Rectal smooth muscle tissue (tissue), 1 donor: ENCODE measurements around the gene CELA1.

Source experiments
- H3K27ac ChIP-seq: one replicate; pipeline ENCODE4 v1.7.0; 2013; ENCODE audit warnings: low read depth, low read length, inconsistent platforms
- H3K27me3 ChIP-seq: one replicate; pipeline ENCODE4 v1.7.0; 2013; ENCODE audit warnings: low read length; ENCODE audit not compliant: control insufficient read depth, insufficient read depth
- H3K36me3 ChIP-seq: one replicate; pipeline ENCODE4 v1.7.0; 2013; ENCODE audit warnings: low read length; ENCODE audit not compliant: control insufficient read depth, insufficient read depth
- H3K4me1 ChIP-seq: one replicate; pipeline ENCODE4 v1.7.0; 2013; ENCODE audit warnings: low read length; ENCODE audit not compliant: control insufficient read depth, insufficient read depth
- H3K4me3 ChIP-seq: one replicate; pipeline ENCODE4 v1.7.0; 2013; ENCODE audit warnings: low read length
- H3K9ac ChIP-seq: one replicate; pipeline ENCODE4 v1.7.0; 2013; ENCODE audit warnings: low read length

CELA1 gene

GRCh38 chr12:51346581-51346980 lies at the start of gene CELA1:
Gene CELA1, minus strand, starts transcription at chr12:51346679. Its CDS starts 41 bp downstream, at chr12:51346638.
- Histone ChIP-seq H3K4me3 (no peak within 1 kb of the TSS), H3K27me3 (no peaks in the 10 kb centered on the region), H3K36me3 (no peaks in the 10 kb centered on the region), H3K27ac (no peak within 1 kb of the TSS), H3K9ac (no peak within 1 kb of the TSS), H3K4me1 (no peaks in the 10 kb centered on the region)

- Histone ChIP-seq H3K27ac (no peak overlapping the region), H3K4me3 (peak overlapping the region; percentile 18), H3K27me3 (peaks cover 4% of the 10 kb centered on the region), H3K9ac (no peak overlapping the region), H3K36me3 (no peaks in the 10 kb centered on the region), H3K4me1 (no peaks in the 10 kb centered on the region)
These were observed 49.1 kb upstream of the CELA1 start for GRCh38 chr12:51395283-51396230.

GRCh38 chr12:51393676-51394545 lies 47.4 kb upstream of the CELA1 start:
- Histone ChIP-seq H3K27ac (no peak overlapping the region), H3K4me3 (no peak overlapping the region), H3K36me3 (no peaks in the 10 kb centered on the region), H3K27me3 (peaks cover 4% of the 10 kb centered on the region), H3K9ac (no peak overlapping the region), H3K4me1 (no peaks in the 10 kb centered on the region)

GRCh38 chr12:51392556-51393237 lies 46.2 kb upstream of the CELA1 start:
- H3K27me3 ChIP-seq: peaks cover 4% of the 10 kb centered on the region
- no peaks in the 10 kb centered on the region for H3K36me3 ChIP-seq
- no peak overlapping the region for H3K27ac ChIP-seq
- no peaks in the 10 kb centered on the region for H3K4me1 ChIP-seq
- H3K9ac ChIP-seq: no peak overlapping the region
- peak overlapping the region; percentile 4 for H3K4me3 ChIP-seq

GRCh38 chr12:51391283-51392123 lies 45.0 kb upstream of the CELA1 start, which contains the start of gene GALNT6:
Gene GALNT6, minus strand, starts transcription at chr12:51391406. Its CDS starts 11,625 bp downstream, at chr12:51379781.
- H3K9ac ChIP-seq: peak within 1 kb of the TSS; percentile 57
- H3K4me1 ChIP-seq: no peaks in the 10 kb centered on the region
- peaks cover 4% of the 10 kb centered on the region for H3K27me3 ChIP-seq
- H3K4me3 ChIP-seq: peak within 1 kb of the TSS; percentile 75
- H3K27ac ChIP-seq: no peak within 1 kb of the TSS
- H3K36me3 ChIP-seq: no peaks in the 10 kb centered on the region

GRCh38 chr12:51390891-51391282 lies 44.4 kb upstream of the CELA1 start:
- no peak overlapping the region for H3K9ac ChIP-seq
- H3K27ac ChIP-seq: no peak overlapping the region
- H3K27me3 ChIP-seq: peaks cover 4% of the 10 kb centered on the region
- H3K4me1 ChIP-seq: no peaks in the 10 kb centered on the region
- no peaks in the 10 kb centered on the region for H3K36me3 ChIP-seq
- peak overlapping the region; percentile 75 for H3K4me3 ChIP-seq

GRCh38 chr12:51390457-51390856 lies 44.0 kb upstream of the CELA1 start:
- H3K9ac ChIP-seq: no peak overlapping the region
- peak overlapping the region; percentile 75 for H3K4me3 ChIP-seq
- H3K27ac ChIP-seq: no peak overlapping the region

GRCh38 chr12:51389302-51389999 lies 43.0 kb upstream of the CELA1 start:
- H3K27ac ChIP-seq: no peak overlapping the region
- H3K36me3 ChIP-seq: no peaks in the 10 kb centered on the region
- H3K27me3 ChIP-seq: peaks cover 4% of the 10 kb centered on the region
- H3K4me3 ChIP-seq: no peak overlapping the region
- no peaks in the 10 kb centered on the region for H3K4me1 ChIP-seq
- no peak overlapping the region for H3K9ac ChIP-seq

More at GRCh38 chr12:51390457-51390856, 44.0 kb upstream of the CELA1 start:
- Histone ChIP-seq H3K27me3 (peaks cover 4% of the 10 kb centered on the region), H3K36me3 (no peaks in the 10 kb centered on the region), H3K4me1 (no peaks in the 10 kb centered on the region)

GRCh38 chr12:51388846-51389245 lies 42.4 kb upstream of the CELA1 start:
- Histone ChIP-seq H3K4me3 (no peak overlapping the region), H3K4me1 (no peaks in the 10 kb centered on the region), H3K27ac (no peak overlapping the region), H3K27me3 (peaks cover 4% of the 10 kb centered on the region), H3K36me3 (no peaks in the 10 kb centered on the region), H3K9ac (no peak overlapping the region)

GRCh38 chr12:51388069-51388799 lies 41.8 kb upstream of the CELA1 start:
- Histone ChIP-seq H3K4me3 (no peak overlapping the region), H3K27ac (no peak overlapping the region), H3K36me3 (no peaks in the 10 kb centered on the region), H3K9ac (no peak overlapping the region), H3K27me3 (peaks cover 4% of the 10 kb centered on the region), H3K4me1 (no peaks in the 10 kb centered on the region)
